Measurements from ENCODE around the gene WWOX. TPM values are rescaled to one million over a fixed set of nuclear protein-coding genes. Genes with fewer than 3 reads are reported as not detected.

Gene WWOX
- total RNA-seq, 6 experiments from 2014 or later: 13.0 to 24.3 (median 16.5) TPM

DNA sequence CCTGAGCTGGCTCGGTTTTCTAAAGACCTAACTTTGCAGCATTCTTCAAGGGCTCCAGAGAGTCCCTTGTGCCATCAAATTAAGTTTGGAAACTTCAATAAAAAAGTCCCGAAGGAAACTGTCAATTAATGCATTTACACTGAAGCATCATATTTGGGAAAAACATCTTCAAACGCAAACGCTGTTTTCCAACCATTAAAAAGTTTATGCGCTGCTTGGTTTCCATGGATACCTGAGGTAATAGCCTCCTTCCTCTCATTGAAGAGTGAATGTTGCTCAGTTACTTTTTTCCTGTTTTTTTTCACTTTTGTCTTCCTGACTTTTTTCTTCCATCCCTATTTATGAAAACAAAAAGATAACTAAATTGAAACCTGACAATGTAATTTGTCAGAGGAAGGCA is 1102.0 kb downstream of the WWOX start:
- H3K9me3 ChIP-seq: no peaks in the 10 kb centered on the region
- WGBS (ENCODE audit: insufficient coverage, low coverage, low lambda C conversion rate, missing lambda C conversion rate): 85% methylated on average over 5 of the region's 5 CpGs
- DNase-seq (no peak), ATAC-seq (no peak)
- TF ChIP-seq, protein P1, sequence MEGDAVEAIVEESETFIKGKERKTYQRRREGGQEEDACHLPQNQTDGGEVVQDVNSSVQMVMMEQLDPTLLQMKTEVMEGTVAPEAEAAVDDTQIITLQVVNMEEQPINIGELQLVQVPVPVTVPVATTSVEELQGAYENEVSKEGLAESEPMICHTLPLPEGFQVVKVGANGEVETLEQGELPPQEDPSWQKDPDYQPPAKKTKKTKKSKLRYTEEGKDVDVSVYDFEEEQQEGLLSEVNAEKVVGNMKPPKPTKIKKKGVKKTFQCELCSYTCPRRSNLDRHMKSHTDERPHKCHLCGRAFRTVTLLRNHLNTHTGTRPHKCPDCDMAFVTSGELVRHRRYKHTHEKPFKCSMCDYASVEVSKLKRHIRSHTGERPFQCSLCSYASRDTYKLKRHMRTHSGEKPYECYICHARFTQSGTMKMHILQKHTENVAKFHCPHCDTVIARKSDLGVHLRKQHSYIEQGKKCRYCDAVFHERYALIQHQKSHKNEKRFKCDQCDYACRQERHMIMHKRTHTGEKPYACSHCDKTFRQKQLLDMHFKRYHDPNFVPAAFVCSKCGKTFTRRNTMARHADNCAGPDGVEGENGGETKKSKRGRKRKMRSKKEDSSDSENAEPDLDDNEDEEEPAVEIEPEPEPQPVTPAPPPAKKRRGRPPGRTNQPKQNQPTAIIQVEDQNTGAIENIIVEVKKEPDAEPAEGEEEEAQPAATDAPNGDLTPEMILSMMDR (IDR thresholded peaks at IDR 0.05): no peak
- TF ChIP-seq POLR2A (IDR thresholded peaks at IDR 0.05): no peak
- intact Hi-C loops (cut with DNase I): no loop called here
- no peaks in the 10 kb centered on the region for H3K36me3 ChIP-seq
- H3K27ac ChIP-seq: no peak overlapping the region
- no peaks in the 10 kb centered on the region for H3K27me3 ChIP-seq
- H3K4me1 ChIP-seq: peaks cover 0 to 9% (median 0%) of the 10 kb centered on the region in 4 donors
- H3K4me3 ChIP-seq: no peak overlapping the region

DNA sequence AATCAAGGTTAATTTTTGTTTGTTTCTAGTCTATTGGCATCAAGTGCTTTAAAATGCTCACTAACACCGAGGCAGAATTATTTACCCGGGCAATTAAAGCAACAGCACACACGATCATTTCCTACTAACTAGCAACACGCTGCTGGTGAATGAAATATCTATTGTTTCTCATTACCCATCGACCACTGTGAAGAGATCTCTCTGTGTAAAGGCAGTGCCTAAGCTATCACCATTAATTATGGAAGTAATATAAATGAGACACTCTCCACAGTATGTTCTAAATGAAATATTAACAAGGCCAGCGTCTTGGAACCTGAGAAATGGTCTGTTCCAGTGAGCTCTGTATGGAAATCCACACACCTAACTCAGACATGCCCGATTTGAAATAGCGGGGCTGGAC is 1103.5 kb downstream of the WWOX start:
- intact Hi-C loops (cut with DNase I): no loop called here
- WGBS (ENCODE audit: insufficient coverage, low coverage, low lambda C conversion rate, missing lambda C conversion rate): 62% methylated on average over 7 of the region's 8 CpGs

DNA sequence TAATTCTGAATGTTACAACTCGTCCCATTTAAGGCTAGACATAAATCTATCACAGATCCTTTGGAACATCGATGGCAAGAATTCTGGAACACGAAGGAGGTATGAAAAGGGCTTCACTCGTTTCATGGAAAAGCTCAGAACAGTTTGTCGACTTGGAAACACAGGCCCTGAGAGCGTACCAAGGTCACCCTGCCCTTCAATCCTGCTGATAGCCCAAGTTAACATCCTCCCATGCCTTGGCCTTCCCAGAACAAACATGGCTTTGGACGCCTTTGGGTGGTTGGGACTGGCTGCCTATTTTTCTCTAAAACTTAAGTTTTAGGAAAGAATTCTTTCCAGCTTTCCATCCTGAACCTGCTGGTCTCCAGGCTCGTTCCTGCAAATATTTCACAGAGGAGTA is 1105.0 kb downstream of the WWOX start:
- WGBS (ENCODE audit: insufficient coverage, low coverage, low lambda C conversion rate, missing lambda C conversion rate): 81% methylated on average over 8 of the region's 8 CpGs
- Histone ChIP-seq H3K27me3 (no peaks in the 10 kb centered on the region), H3K27ac (no peak overlapping the region), H3K4me3 (no peak overlapping the region), H3K9me3 (no peaks in the 10 kb centered on the region), H3K36me3 (no peaks in the 10 kb centered on the region), H3K4me1 (peaks cover 0 to 9% (median 0%) of the 10 kb centered on the region in 4 donors)
- no peak for TF ChIP-seq POLR2A (IDR thresholded peaks at IDR 0.05)
- TF ChIP-seq, protein P1 (IDR thresholded peaks at IDR 0.05): no peak
- intact Hi-C loops (cut with DNase I): no loop called here
- no peak for ATAC-seq
- no peak for DNase-seq

More for the DNA sequence above, 1103.5 kb downstream of the WWOX start:
- H3K9me3 ChIP-seq: no peaks in the 10 kb centered on the region
- peaks cover 0 to 9% (median 0%) of the 10 kb centered on the region in 4 donors for H3K4me1 ChIP-seq
- H3K27ac ChIP-seq: no peak overlapping the region
- no peaks in the 10 kb centered on the region for H3K27me3 ChIP-seq
- DNase-seq: no peak
- peak in 2 of 4 donors; percentile 18 to 22 for ATAC-seq
- H3K36me3 ChIP-seq: no peaks in the 10 kb centered on the region
- H3K4me3 ChIP-seq: no peak overlapping the region
- no peak for TF ChIP-seq POLR2A (IDR thresholded peaks at IDR 0.05)
- TF ChIP-seq, protein P1 (IDR thresholded peaks at IDR 0.05): no peak

DNA sequence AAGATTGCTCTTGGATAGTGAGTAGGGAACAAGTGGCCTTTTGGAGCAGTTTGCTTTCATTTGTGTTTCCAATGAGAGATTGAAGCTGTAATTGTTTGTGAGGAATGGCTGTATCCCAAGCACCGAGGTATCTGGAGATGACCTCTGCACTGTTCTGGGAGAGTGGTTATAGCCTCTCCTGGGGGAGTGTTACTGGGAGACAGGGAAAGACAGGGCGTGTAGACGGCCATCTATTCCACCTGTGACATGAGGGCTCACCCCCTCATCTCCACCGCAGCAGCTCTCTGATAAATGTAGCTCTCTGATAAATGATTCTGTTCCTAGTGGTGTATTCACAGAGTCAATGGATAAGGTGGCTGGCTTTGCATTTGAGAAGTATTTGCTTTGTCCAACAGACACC is 1107.4 kb downstream of the WWOX start:
- Histone ChIP-seq H3K4me1 (peaks cover 0 to 9% (median 0%) of the 10 kb centered on the region in 4 donors), H3K27me3 (no peaks in the 10 kb centered on the region), H3K9me3 (no peaks in the 10 kb centered on the region), H3K4me3 (no peak overlapping the region), H3K36me3 (no peaks in the 10 kb centered on the region), H3K27ac (no peak overlapping the region)
- WGBS (ENCODE audit: insufficient coverage, low coverage, low lambda C conversion rate, missing lambda C conversion rate): 85% methylated on average over 3 of the region's 4 CpGs
- intact Hi-C loops (cut with DNase I): no loop called here
- DNase-seq (no peak), ATAC-seq (no peak)
- TF ChIP-seq POLR2A (IDR thresholded peaks at IDR 0.05): no peak
- TF ChIP-seq, protein P1 (IDR thresholded peaks at IDR 0.05): no peak

DNA sequence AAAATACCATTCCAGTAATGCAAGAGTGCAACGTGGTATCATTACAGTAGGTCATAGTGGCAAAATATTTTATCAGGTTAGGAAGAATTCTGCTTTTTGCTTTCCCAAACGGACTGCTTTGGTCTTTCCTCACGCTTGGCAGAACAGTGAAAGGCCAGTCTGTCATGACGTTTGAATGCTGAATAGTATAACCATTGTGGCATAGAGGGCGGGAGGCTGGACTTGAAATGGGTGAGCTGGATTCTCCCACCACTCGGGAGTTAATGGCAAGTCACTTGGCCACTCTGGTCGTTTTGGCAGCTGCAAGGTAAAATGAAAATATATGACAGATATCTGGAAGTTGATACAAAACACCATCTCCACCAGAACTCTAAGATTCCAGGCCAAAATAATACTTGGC is 1109.9 kb downstream of the WWOX start:
- DNase-seq (no peak), ATAC-seq (no peak)
- TF ChIP-seq, protein P1 (IDR thresholded peaks at IDR 0.05): no peak
- no peak for TF ChIP-seq POLR2A (IDR thresholded peaks at IDR 0.05)
- H3K4me3 ChIP-seq: no peak overlapping the region
- 53% methylated on average over 7 of the region's 7 CpGs for WGBS (ENCODE audit: insufficient coverage, low coverage, low lambda C conversion rate, missing lambda C conversion rate)
- no peaks in the 10 kb centered on the region for H3K4me1 ChIP-seq
- H3K27ac ChIP-seq: no peak overlapping the region
- no peaks in the 10 kb centered on the region for H3K27me3 ChIP-seq
- H3K9me3 ChIP-seq: no peaks in the 10 kb centered on the region
- intact Hi-C loops (cut with DNase I): no loop called here
- H3K36me3 ChIP-seq: no peaks in the 10 kb centered on the region

Measured in right lobe of liver (tissue), 6 donors.